HG02763 (cell line): ENCODE data around the gene TMEM170B.

ENCODE experiments used
- ATAC-seq: cut with Tn5 transposase; IDR thresholded peaks from one replicate; pipeline ENCODE4 v1.9.1; 2021; ENCODE audit warnings: mild to moderate bottlenecking, moderate library complexity; ENCODE audit not compliant: unreplicated experiment

TMEM170B gene

GRCh38 chr6:11613858-11614257, 76.3 kb downstream of the TMEM170B start:
- ATAC-seq, result no peak

DNA sequence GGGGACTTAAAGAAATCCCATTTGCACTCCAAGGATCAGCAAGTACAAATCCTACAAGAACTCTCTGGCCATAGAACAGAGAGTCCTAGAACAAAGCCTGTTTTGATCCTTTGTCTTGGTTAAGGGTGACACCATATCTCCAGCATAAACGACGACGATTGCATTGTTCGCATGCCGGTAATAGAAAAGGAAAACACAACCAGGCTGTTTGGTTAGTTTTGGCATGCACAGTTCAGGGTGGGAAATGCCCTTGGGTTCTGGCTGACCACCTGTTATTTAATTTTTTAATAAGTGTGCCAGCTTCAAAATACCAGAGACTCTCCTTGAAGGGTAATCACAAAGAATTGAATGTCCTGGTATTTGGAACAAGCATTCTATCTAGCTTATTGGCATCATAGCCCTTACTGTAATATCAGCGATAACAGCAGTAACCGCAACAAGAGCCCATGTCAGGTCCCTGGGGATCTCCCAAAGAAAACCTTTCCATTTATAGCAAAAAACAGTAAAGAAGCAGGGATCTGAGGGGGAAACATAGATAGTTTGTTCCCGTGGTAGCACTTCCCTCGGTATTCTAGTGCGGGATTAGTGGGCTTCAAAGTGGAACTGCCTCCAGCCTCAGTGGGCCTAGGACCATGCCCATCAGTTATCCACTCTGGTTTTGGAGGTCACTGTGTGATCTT, 77.1 kb downstream of the TMEM170B start:
- ATAC-seq, result no peak

- ATAC-seq, result no peak
Observed at GRCh38 chr6:11615214-11615602, 77.7 kb downstream of the TMEM170B start.

DNA sequence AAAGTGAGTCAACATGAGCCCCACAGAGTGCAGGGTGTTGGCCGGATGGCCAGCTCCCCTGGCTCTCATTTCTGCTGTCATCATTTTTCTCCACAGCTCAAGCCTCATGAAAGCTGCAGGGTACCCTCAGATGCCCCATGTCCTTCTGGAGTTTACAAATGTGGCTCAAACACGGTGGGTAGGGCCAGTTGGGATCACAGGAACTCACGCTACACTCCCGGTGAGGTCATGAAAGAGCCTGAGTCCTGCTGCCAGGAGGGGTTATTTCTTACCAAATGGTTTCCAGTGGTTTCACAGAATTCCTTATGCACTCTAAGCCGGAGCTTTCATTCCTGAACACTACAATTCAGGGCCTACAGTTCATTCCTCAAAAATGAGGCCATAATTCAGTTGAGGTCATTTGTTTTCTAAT, 78.7 kb downstream of the TMEM170B start:
- no peak for ATAC-seq

DNA sequence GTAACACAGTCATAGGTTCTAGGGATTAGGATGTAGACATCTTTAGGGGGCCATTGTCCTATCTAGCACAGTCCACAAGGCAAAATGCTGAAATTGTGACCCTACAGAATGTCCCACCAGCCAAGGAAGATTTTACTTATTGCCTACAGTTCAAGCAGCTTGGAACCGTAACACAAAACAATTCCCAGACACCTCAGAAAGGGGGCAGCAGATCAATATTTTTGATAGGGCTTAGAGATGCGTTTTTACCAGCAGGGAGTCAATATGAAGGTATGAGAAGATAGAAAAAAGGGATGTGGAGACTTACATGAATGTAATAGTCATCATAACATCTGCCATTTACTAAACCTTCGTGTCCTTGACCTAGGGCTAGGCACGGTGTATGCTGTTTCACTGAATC, 81.0 kb downstream of the TMEM170B start:
- ATAC-seq, result no peak

GRCh38 chr6:11621119-11621518, 83.6 kb downstream of the TMEM170B start:
- ATAC-seq, result no peak

GRCh38 chr6:11622156-11622555, 84.6 kb downstream of the TMEM170B start:
- no peak for ATAC-seq

DNA sequence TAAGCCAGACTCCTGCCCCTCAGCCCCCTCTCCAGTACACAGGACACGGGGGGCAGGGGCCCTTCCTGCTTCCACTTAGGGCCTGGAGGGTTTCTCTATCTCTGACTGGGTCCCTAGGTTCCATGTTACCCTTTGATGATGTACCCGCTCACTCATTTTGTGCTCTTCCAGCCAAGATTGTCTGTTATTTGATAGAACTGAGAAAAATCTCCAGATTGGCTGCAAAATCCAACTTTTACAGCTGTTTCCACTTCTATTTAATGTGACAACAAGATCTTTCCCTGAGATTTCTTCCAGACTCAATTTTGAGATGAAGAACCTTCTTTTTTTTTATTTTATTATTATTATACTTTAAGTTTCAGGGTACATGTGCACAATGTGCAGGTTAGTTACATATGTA, 85.7 kb downstream of the TMEM170B start:
- no peak for ATAC-seq

DNA sequence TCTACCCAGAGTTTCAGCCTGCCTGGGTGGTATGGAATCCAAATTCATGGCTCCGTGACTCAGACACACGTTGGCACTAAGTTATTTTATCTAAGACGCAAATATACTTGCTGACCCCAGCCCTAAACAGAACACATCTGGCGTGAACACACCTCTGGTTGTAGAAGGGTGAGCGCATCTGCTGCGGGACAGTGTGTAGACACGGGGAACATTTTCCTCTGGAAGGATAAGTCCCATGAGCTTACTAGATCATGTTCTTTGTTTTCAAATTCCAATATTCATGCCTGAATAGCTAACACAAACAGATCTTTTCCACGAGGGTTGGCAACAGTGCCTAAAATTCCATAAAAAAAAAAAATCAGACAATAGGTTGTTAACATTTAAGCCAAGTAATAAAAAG, 87.8 kb downstream of the TMEM170B start:
- no peak for ATAC-seq

DNA sequence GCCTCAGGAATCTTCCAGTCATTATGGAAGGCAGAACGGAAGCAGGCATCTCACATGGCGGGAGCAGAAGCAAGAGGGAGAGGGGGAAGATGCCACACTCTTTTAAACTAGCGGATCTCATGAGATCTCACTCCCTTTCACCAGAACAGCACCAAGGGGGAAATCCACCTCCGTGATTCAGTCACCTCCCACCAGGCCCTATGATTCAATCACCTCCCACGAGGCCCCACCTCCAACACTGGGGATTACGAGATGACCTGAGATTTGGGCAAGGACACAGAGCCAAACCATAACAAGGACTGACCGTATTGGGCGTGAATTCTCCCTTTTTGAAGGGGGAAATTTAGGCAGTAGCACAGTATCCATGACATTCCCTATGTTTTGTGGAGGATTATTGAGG, 88.8 kb downstream of the TMEM170B start:
- ATAC-seq, result no peak

DNA sequence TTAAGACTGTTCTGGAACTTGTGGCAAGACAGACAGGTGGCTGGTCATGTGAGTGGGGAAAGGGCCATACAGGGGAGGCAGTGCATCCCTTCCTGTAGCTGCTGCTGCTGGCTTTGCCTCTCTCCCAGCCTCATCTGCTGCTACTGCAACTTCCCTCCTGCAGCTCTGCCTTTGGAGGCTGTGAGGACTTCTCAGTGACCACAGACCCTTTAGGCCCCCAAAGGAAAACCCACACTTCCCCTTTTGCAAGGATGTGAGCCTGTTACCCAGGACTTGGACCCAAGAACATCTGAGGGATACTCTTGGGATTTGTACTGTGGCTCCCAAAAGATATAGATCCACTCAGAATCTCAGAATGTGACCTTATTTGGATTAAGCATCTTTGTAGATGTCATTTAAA, 91.0 kb downstream of the TMEM170B start:
- no peak for ATAC-seq

- no peak for ATAC-seq
Observed at GRCh38 chr6:11631008-11631407, 93.5 kb downstream of the TMEM170B start.

DNA sequence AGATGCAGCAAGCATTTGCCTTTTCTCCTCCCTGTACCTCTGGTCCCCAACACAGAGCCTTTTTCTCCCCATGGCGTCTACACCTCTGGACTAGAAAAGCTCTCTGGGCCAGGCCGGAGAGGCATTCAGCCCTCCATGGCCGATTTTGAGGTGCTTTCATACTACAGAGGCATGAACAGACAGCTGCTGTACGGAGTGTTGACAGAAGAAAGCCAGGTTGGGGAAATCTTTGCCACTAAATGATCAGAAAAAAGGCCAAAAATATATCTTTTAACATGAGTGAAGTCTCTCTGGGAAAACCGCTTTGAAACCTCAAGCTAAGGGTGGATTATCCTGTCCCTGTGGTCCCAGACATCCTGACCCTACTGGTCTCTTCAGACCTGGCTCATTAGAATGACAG, 94.0 kb downstream of the TMEM170B start:
- ATAC-seq, result no peak

- no peak for ATAC-seq
Observed at GRCh38 chr6:11632231-11632630, 94.7 kb downstream of the TMEM170B start.

DNA sequence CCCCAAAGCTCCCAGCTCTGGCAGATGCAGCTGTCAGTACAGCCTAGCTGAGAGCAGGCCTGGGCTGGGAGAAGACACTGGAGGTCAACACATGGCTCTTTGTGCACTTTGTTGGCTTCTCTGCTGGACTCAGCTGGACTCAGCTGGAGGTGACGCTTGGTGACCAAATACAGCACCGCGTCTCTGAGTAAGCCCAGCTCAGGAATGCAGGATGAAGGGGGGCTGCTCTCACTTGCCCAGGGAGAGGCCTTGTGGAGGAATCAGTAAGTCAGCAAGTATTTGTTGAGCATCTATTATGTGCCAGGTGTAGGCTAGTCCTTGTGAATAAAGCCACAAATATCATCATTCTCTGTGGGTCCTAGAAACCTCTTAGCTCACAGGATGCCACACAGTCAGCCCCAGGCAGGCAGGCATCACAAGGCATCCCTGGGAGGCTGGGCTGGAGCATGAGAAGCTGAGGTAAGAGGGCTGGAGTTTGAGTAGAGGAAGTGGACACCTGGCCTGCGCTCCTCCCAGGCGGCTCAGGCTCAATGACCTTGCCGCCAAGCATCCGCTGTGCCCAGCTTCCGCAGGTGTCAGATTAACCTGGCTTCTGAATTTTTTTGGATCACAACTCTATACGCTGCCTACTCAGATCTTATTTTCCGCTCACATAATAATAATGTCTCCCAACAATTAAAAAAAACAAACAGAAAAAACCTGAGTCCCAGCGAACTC, 95.4 kb downstream of the TMEM170B start:
- ATAC-seq, result no peak
